H1 (cell line): ENCODE data around the gene ZNF140. TPM values are rescaled to one million over a fixed set of nuclear protein-coding genes. Genes with fewer than 3 reads are reported as not detected.

Source experiments
- CTCF ChIA-PET: fragments of 300-600 bp; sonication (Branson Sonifier 250); formaldehyde crosslinking; loops from one replicate; lab custom pipeline; 2021; ENCODE audit not compliant: partially characterized antibody; lab: Charles Lee
- POLR2A ChIA-PET: fragments of 300-600 bp; sonication (Branson Sonifier 250); formaldehyde crosslinking; loops from one replicate; lab custom pipeline; 2021; ENCODE audit warnings: inconsistent platforms; ENCODE audit not compliant: partially characterized antibody; lab: Charles Lee
- DNase-seq, 2 experiments: peaks; one replicate each; pipeline versions ENCODE4 v3.0.0 to v3.0.0-alpha.2; 2010 to 2022; ENCODE audit warnings: low spot score in 2 of 2, low read depth in 1 of 2, mixed read lengths in 1 of 2
- FAIRE-seq: peaks from 2 replicates; lab custom pipeline; 2011; peaks lifted over from hg19 to GRCh38; lab: Jason Lieb, UNC
- H2AFZ ChIP-seq: 2 replicates; pipeline ENCODE4 v1.8.1; 2012; ENCODE audit warnings: low read length, inconsistent platforms
- H2AK5ac ChIP-seq: 2 replicates; pipeline ENCODE4 v1.6.1; 2013; ENCODE audit warnings: low read depth, low read length
- H2BK120ac ChIP-seq: replicated peaks from 2 replicates; pipeline ENCODE3; 2013; ENCODE audit warnings: low read depth, low read length, inconsistent platforms
- H2BK12ac ChIP-seq: 2 replicates; pipeline ENCODE4 v1.6.1; 2013; ENCODE audit warnings: low read depth, low read length
- H2BK15ac ChIP-seq: 2 replicates; pipeline ENCODE4 v1.6.1; 2013; ENCODE audit warnings: low read length
- H2BK20ac ChIP-seq: 2 replicates; pipeline ENCODE4 v1.6.1; 2013; ENCODE audit warnings: low read length
- H2BK5ac ChIP-seq: 2 replicates; pipeline ENCODE4 v1.6.1; 2013; ENCODE audit warnings: low read depth, low read length
- H3K14ac ChIP-seq: 2 replicates; pipeline ENCODE4 v1.6.1; 2013; ENCODE audit warnings: inconsistent platforms; ENCODE audit not compliant: insufficient read length
- H3K18ac ChIP-seq: 2 replicates; pipeline ENCODE4 v1.6.1; 2013; ENCODE audit warnings: low read length; ENCODE audit errors: extremely low read depth
- H3K23ac ChIP-seq: 2 replicates; pipeline ENCODE4 v1.6.1; 2013; ENCODE audit warnings: inconsistent platforms; ENCODE audit not compliant: insufficient read length
- H3K23me2 ChIP-seq: 2 replicates; pipeline ENCODE4 v1.6.1; 2013; ENCODE audit warnings: low read depth, low read length
- H3K27ac ChIP-seq: 2 replicates; pipeline ENCODE4 v1.6.1; 2011; ENCODE audit warnings: low read depth, low read length, inconsistent platforms
- H3K27me3 ChIP-seq, 4 experiments: replicated peaks in 1 of 4; 1 replicate in 1 of 4; 2 replicates in 3 of 4; pipeline versions ENCODE4 v1.6.1 to v1.8.1; 2011 to 2013; ENCODE audit warnings: low read length in 3 of 4, mild to moderate bottlenecking in 3 of 4, inconsistent platforms in 2 of 4, mixed read lengths in 2 of 4, moderate library complexity in 1 of 4; ENCODE audit not compliant: control insufficient read depth in 3 of 4, insufficient read depth in 3 of 4; ENCODE audit errors: extremely low read depth in 1 of 4
- H3K36me3 ChIP-seq, 4 experiments: 2 replicates each; pipeline versions ENCODE4 v1.6.1 to v1.8.1; 2011 to 2013; ENCODE audit warnings: mild to moderate bottlenecking in 4 of 4, low read length in 3 of 4, moderate library complexity in 2 of 4, control low read depth in 1 of 4, inconsistent platforms in 1 of 4; ENCODE audit not compliant: insufficient read depth in 4 of 4, control insufficient read depth in 2 of 4
- H3K4ac ChIP-seq: replicated peaks from 2 replicates; pipeline ENCODE3; 2013; ENCODE audit warnings: low read length, low read depth, mixed read lengths, inconsistent platforms; ENCODE audit not compliant: insufficient read length
- H3K4me1 ChIP-seq, 4 experiments: replicated peaks in 1 of 4; 1 replicate in 1 of 4; 2 replicates in 3 of 4; pipeline versions ENCODE4 v1.6.1 to v1.8.1; 2011 to 2013; ENCODE audit warnings: low read length in 3 of 4, inconsistent platforms in 2 of 4, mixed read lengths in 1 of 4; ENCODE audit not compliant: insufficient read depth in 4 of 4, control insufficient read depth in 3 of 4
- H3K4me2 ChIP-seq, 2 experiments: 2 replicates each; pipeline versions ENCODE4 v1.6.1 to v1.8.1; 2011 to 2013; ENCODE audit warnings: low read depth in 2 of 2, low read length in 2 of 2, control low read depth in 1 of 2, inconsistent platforms in 1 of 2, mild to moderate bottlenecking in 1 of 2; ENCODE audit not compliant: insufficient read depth in 1 of 2
- H3K4me3 ChIP-seq, 4 experiments: fragments of 200-600, 300-600 bp in 1 of 4; sonication (generic), shearing (Covaris generic), sonication (Bioruptor Twin) in 1 of 4; 2 replicates each; pipeline versions ENCODE4 v1.5.1 to v1.8.1; 2011 to 2016; ENCODE audit warnings: low read length in 4 of 4, low read depth in 3 of 4, control low read depth in 2 of 4, inconsistent platforms in 2 of 4, mild to moderate bottlenecking in 2 of 4, mixed read lengths in 1 of 4, moderate library complexity in 1 of 4; ENCODE audit not compliant: insufficient read depth in 2 of 4; ENCODE audit errors: extremely low read depth in 1 of 4
- H3K56ac ChIP-seq: replicated peaks from 2 replicates; pipeline ENCODE3; 2013; ENCODE audit warnings: low read depth, mild to moderate bottlenecking, mixed read lengths, low read length, inconsistent platforms; ENCODE audit not compliant: insufficient read length
- H3K79me1 ChIP-seq: 2 replicates; pipeline ENCODE4 v1.6.1; 2013; ENCODE audit warnings: low read depth, low read length, control low read depth
- H3K79me2 ChIP-seq, 2 experiments: 2 replicates each; pipeline versions ENCODE4 v1.6.1 to v1.8.1; 2012 to 2013; ENCODE audit warnings: low read length in 2 of 2, mild to moderate bottlenecking in 2 of 2, inconsistent platforms in 1 of 2; ENCODE audit not compliant: insufficient read depth in 2 of 2, control insufficient read depth in 1 of 2
- H3K9ac ChIP-seq, 4 experiments: replicated peaks in 1 of 4; 1 replicate in 1 of 4; 2 replicates in 3 of 4; pipeline versions ENCODE4 v1.6.1 to v1.8.1; 2011 to 2013; ENCODE audit warnings: low read depth in 3 of 4, low read length in 3 of 4, control low read depth in 2 of 4, mild to moderate bottlenecking in 2 of 4, moderate library complexity in 2 of 4, inconsistent platforms in 1 of 4; ENCODE audit errors: extremely low read depth in 1 of 4
- H3K9me3 ChIP-seq, 2 experiments: 2 replicates each; pipeline versions ENCODE4 v1.6.1 to v1.8.1; 2012 to 2013; ENCODE audit warnings: mild to moderate bottlenecking in 2 of 2, moderate library complexity in 2 of 2, control low read depth in 1 of 2, inconsistent platforms in 1 of 2, low read depth in 1 of 2, low read length in 1 of 2, mixed read lengths in 1 of 2; ENCODE audit not compliant: insufficient read depth in 2 of 2
- H4K20me1 ChIP-seq, 2 experiments: replicated peaks in 1 of 2; 2 replicates each; pipeline versions ENCODE3 to v1.8.1; 2011 to 2013; ENCODE audit warnings: inconsistent platforms in 2 of 2, low read length in 2 of 2, mild to moderate bottlenecking in 1 of 2; ENCODE audit not compliant: insufficient read depth in 2 of 2, control insufficient read depth in 1 of 2
- H4K5ac ChIP-seq: 2 replicates; pipeline ENCODE4 v1.6.1; 2013; ENCODE audit warnings: low read length, low read depth, mixed read lengths, inconsistent platforms; ENCODE audit not compliant: insufficient read length
- H4K8ac ChIP-seq: 2 replicates; pipeline ENCODE4 v1.8.0; 2013; ENCODE audit warnings: mild to moderate bottlenecking, moderate library complexity, low read length, inconsistent platforms; ENCODE audit not compliant: insufficient read depth; ENCODE audit errors: extremely low read depth
- H4K91ac ChIP-seq: replicated peaks from 2 replicates; pipeline ENCODE3; 2013; ENCODE audit warnings: low read length, mixed read lengths, inconsistent platforms; ENCODE audit not compliant: insufficient read length
- BCL11A ChIP-seq, 2 experiments: IDR thresholded peaks; one replicate each; pipeline ENCODE4 v1.6.1; 2011; ENCODE audit warnings: low read depth in 2 of 2, low read length in 2 of 2, mild to moderate bottlenecking in 2 of 2
- CHD2 ChIP-seq: IDR thresholded peaks from 2 replicates; pipeline ENCODE4 v1.6.1; 2012; ENCODE audit warnings: low read length, improper control_type of control experiment
- CREB1 ChIP-seq: IDR thresholded peaks from 2 replicates; pipeline ENCODE4 v1.6.1; 2012; ENCODE audit warnings: inconsistent platforms
- POU5F1 ChIP-seq: IDR thresholded peaks from 2 replicates; pipeline ENCODE4 v1.6.1; 2011; ENCODE audit warnings: low read depth, mild to moderate bottlenecking, low read length, moderate library complexity
- SP4 ChIP-seq: IDR thresholded peaks from 2 replicates; pipeline ENCODE4 v1.6.1; 2012; ENCODE audit warnings: low read length, inconsistent platforms
- TAF7 ChIP-seq: optimal IDR thresholded peaks from 2 replicates; pipeline ENCODE3; 2011; ENCODE audit warnings: low read depth, mild to moderate bottlenecking, inconsistent platforms, low read length, moderate library complexity, borderline replicate concordance
- WGBS, 2 experiments: shearing (Covaris generic) in 1 of 2; methylation state at CpG; one replicate each; pipeline versions ENCODE4 v1.1.6 to v1.1.7; 2013 to 2015; ENCODE audit warnings: low lambda C conversion rate in 2 of 2, mixed read lengths in 2 of 2, inconsistent platforms in 1 of 2, low coverage in 1 of 2, missing lambda C conversion rate in 1 of 2; ENCODE audit not compliant: insufficient replicate concordance in 2 of 2, insufficient coverage in 1 of 2, insufficient read length in 1 of 2; ENCODE audit errors: extremely low coverage in 1 of 2, missing lambda C conversion rate in 1 of 2; 5-methylcytosine and 5-hydroxymethylcytosine counted together
- long read RNA-seq, 2 experiments: library from RNA in 1 of 2; library from capped mRNA in 1 of 2; stranded (forward); transcript quantifications; one replicate each; pipeline ENCODE4 v2.0.0, GENCODE V29; 2021; ENCODE audit warnings: inconsistent platforms in 1 of 2
- polyA minus RNA-seq, 3 experiments: library from RNA; depleted of rRNA, polyadenylated mRNA; stranded (reverse); fragments of >200 nt; gene quantifications; 1 replicate in 2 of 3; 2 replicates in 1 of 3; pipeline ENCODE4 v1.2.3, GENCODE V29; 2011
- polyA plus RNA-seq, 7 experiments: library from polyadenylated mRNA; depleted of rRNA in 3 of 7; stranded (reverse) in 5 of 7; unstranded in 2 of 7; fragments of >200 nt in 5 of 7; fragments of 200-250 nt in 2 of 7; gene quantifications; 1 replicate in 5 of 7; 2 replicates in 1 of 7; 4 replicates in 1 of 7; pipeline versions ENCODE4 v1.2.1 to v1.2.3, GENCODE V29; 2011 to 2013; ENCODE audit warnings: missing spikeins in 2 of 7, mixed read lengths in 2 of 7
- total RNA-seq: library from RNA; stranded (reverse); fragmentation: NEBNext Ultra II Directional; extraction: Animal tissue kit (Norgen Biotek cat#: 25700); gene quantifications from 2 replicates; pipeline ENCODE4 v1.2.1, GENCODE V29; 2021
- TF ChIP-seq, protein P1 (sequence below): IDR thresholded peaks from 2 replicates; pipeline ENCODE4 v1.6.1; 2011; ENCODE audit warnings: low read length, improper control_type of control experiment

The ZNF140 gene
- 13.8 and 14.3 TPM in 2 replicates for total RNA-seq
- polyA plus RNA-seq (2011; rRNA removed): 5.2 and 7.5 TPM in 2 replicates
- polyA plus RNA-seq (2011; cell fraction: cytosol; rRNA removed): 8.8 TPM
- polyA plus RNA-seq (2011; cell fraction: nucleus; rRNA removed): 6.0 TPM
- 9.2 to 14.3 TPM (median 11.3 TPM) in 4 replicates for polyA plus RNA-seq (2012, experiment 1 of 2)
- 1.7 TPM for polyA plus RNA-seq (2012, experiment 2 of 2)
- 9.0 TPM for polyA plus RNA-seq (2013, experiment 1 of 2)
- polyA plus RNA-seq (2013, experiment 2 of 2): 8.5 TPM
- polyA minus RNA-seq (2011; rRNA and poly(A)+ RNA removed): 14.2 and 16.0 TPM in 2 replicates
- 9.0 TPM for polyA minus RNA-seq (2011; cell fraction: cytosol; rRNA and poly(A)+ RNA removed)
- polyA minus RNA-seq (2011; cell fraction: nucleus; rRNA and poly(A)+ RNA removed): 26.0 TPM
- long read RNA-seq, experiment 1, partial matches to known transcripts: 9 of 21 reads
- long read RNA-seq, experiment 1, other reads (novel, unspliced or antisense): 5 of 21 reads
- long read RNA-seq, experiment 2, transcript ZNF140-209 (6 exons, 2,328 nt): major isoform, 5 of 12 reads
- long read RNA-seq, experiment 2, partial matches to known transcripts: 0 of 12 reads
- long read RNA-seq, experiment 2, other reads (novel, unspliced or antisense): 6 of 12 reads

DNA sequence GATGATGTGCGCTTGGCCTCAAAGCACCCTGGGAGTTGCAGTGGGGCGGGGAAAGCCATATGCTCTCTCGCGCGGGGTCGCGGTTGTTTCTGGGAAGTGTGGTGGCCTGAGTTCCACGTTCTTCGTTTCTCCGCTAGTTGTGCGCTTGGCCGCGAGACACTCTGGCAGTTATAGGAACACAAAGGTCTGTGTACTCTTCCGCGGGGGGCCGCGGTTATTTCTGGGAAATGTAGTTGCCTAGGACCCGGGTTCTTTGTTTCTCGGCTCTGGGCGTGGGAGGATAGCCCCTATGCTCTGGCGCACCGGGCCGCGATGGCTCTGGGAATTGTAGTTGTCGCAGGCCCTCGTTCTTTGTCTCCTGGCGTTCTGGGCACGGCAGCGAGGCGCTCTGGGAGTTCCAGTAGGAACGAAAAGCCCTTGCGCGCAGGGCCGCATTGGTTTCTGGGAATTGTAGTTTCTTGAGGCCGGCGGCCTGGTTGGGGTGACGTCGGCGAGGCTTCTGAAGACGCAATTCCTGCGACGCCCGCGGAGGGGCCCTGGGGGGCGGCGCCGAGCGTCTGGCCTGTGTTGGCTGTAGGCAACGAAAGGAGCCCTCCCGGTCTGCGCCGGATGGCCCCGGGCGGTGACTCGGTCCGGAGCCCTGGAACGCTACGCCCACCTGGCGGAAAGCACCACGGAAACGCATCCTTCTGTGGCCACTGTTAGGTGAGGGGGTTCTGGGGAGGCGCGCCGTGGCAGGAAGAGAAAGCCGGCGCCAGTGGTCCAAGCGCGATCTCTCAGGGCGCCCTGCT, at the start of gene ZNF140:
Gene ZNF140, plus strand, starts transcription at position 556 of the 791 bp plus-strand sequence. CDS start 398 bp downstream, outside the sequence.
- Histone ChIP-seq H4K5ac (peak within 1 kb of the TSS; percentile 75), H4K91ac (no peak within 1 kb of the TSS), H2AK5ac (no peak within 1 kb of the TSS), H3K9ac (peak within 1 kb of the TSS; percentile 84 to 96 (median 93)), H3K4me1 (no peaks in the 10 kb centered on the region), H3K4ac (no peak within 1 kb of the TSS), H3K23me2 (peaks cover 3% of the 10 kb centered on the region; the same call in 1 of the 2 replicates), H3K79me1 (no peaks in the 10 kb centered on the region; the same call in 1 of the 2 replicates), H3K18ac (no peak within 1 kb of the TSS; the same call in none of the 2 replicates), H3K4me3 (peak within 1 kb of the TSS; percentile 89 to 100 (median 94)), H3K23ac (no peak within 1 kb of the TSS), H3K4me2 (peak within 1 kb of the TSS; percentile 73 to 87), H2BK5ac (peak within 1 kb of the TSS; percentile 99), H3K79me2 (peaks cover 0 to 12% of the 10 kb centered on the region in 2 experiments; a peak in 2 of 4 replicates), H2BK120ac (no peak within 1 kb of the TSS), H2BK12ac (peak within 1 kb of the TSS; percentile 85; the same call in 1 of the 2 replicates), H3K56ac (peak within 1 kb of the TSS; percentile 22), H3K27me3 (no peaks in the 10 kb centered on the region), H3K36me3 (peaks cover 0 to 38% (median 22%) of the 10 kb centered on the region in 4 experiments; a peak in 7 of 8 replicates), H3K27ac (peak within 1 kb of the TSS; percentile 97), H2BK20ac (no peak within 1 kb of the TSS), H4K8ac (peak within 1 kb of the TSS; percentile 98; the same call in 1 of the 2 replicates), H4K20me1 (no peaks in the 10 kb centered on the region), H2BK15ac (0 out of 2 replicates have a peak within 1 kb of the TSS, but pooled peaks have one; percentile 61), H3K14ac (no peak within 1 kb of the TSS), H3K9me3 (peaks cover 49 to 59% of the 10 kb centered on the region in 2 experiments), H2AFZ (peak within 1 kb of the TSS; percentile 95)
- DNase-seq (peak; percentile 94), FAIRE-seq (no peak)
- ChIA-PET POLR2A (interaction anchor here (0.6 to 2.4 kb wide), 27 partner anchors 9 to 273 kb away, joined by 3 to 25 read pairs (median 4); partner anchors contain the start of genes GOLGA3, ZNF10, ZNF26 and ZNF268), CTCF (interaction anchor here (0.9 to 1.3 kb wide), 2 partner anchors 100 to 101 kb away, joined by 3 to 7 read pairs; partner anchors contain the start of gene ZNF268)
- WGBS, 2 experiments: 2% methylated on average over 62 of the region's 69 CpGs; no CpG with 5 or more reads in 1 of the 2 experiments
- peak; percentile 46 for TF ChIP-seq TAF7
- TF ChIP-seq CREB1: peak; percentile 96
- TF ChIP-seq CHD2: no peak; the same call in 1 of the 2 replicates
- TF ChIP-seq BCL11A (IDR thresholded peaks at IDR 0.05; ENCODE audit: low read depth in 2 of 2, low read length in 2 of 2): no peak
- TF ChIP-seq POU5F1: no peak
- peak; percentile 64; the same call in 1 of the 2 replicates for TF ChIP-seq SP4
- TF ChIP-seq, protein P1, sequence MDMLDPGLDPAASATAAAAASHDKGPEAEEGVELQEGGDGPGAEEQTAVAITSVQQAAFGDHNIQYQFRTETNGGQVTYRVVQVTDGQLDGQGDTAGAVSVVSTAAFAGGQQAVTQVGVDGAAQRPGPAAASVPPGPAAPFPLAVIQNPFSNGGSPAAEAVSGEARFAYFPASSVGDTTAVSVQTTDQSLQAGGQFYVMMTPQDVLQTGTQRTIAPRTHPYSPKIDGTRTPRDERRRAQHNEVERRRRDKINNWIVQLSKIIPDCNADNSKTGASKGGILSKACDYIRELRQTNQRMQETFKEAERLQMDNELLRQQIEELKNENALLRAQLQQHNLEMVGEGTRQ: no peak
